ENCODE data around the gene C16orf82.
A peak's percentile ranks its signal among the peaks of the same experiment; 100 is the strongest.

The C16orf82 gene

GRCh38 chr16:27088216-27088615, 21.5 kb downstream of the C16orf82 start:
- no peak for DNase-seq (ENCODE audit: low read depth in 2 of 2)

GRCh38 chr16:27096375-27096774, 29.6 kb downstream of the C16orf82 start:
- no peak for DNase-seq (ENCODE audit: low read depth in 2 of 2)

- peak; percentile 44 to 47 for DNase-seq (ENCODE audit: low read depth in 2 of 2)
Observed at GRCh38 chr16:27097800-27098230, 31.1 kb downstream of the C16orf82 start.

GRCh38 chr16:27098366-27099049, 31.8 kb downstream of the C16orf82 start:
- no peak for DNase-seq (ENCODE audit: low read depth in 2 of 2)

GRCh38 chr16:27102701-27103575, 36.2 kb downstream of the C16orf82 start:
- DNase-seq (ENCODE audit: low read depth in 2 of 2), result no peak

GRCh38 chr16:27103954-27104353, 37.2 kb downstream of the C16orf82 start:
- no peak for DNase-seq (ENCODE audit: low read depth in 2 of 2)

- DNase-seq (ENCODE audit: low read depth in 2 of 2), result no peak
Observed at GRCh38 chr16:27106305-27106704, 39.6 kb downstream of the C16orf82 start.

GRCh38 chr16:27107185-27107592, 40.5 kb downstream of the C16orf82 start:
- no peak for DNase-seq (ENCODE audit: low read depth in 2 of 2)

- DNase-seq (ENCODE audit: low read depth in 2 of 2), result no peak
Observed at GRCh38 chr16:27108051-27108770, 41.5 kb downstream of the C16orf82 start.

GRCh38 chr16:27108826-27109665, 42.3 kb downstream of the C16orf82 start:
- no peak for DNase-seq (ENCODE audit: low read depth in 2 of 2)

GRCh38 chr16:27109666-27110523, 43.2 kb downstream of the C16orf82 start:
- peak; percentile 25 to 30 for DNase-seq (ENCODE audit: low read depth in 2 of 2)

- no peak for DNase-seq (ENCODE audit: low read depth in 2 of 2)
Observed at GRCh38 chr16:27110524-27110896, 43.8 kb downstream of the C16orf82 start.

GRCh38 chr16:27111486-27111885, 44.8 kb downstream of the C16orf82 start:
- DNase-seq (ENCODE audit: low read depth in 2 of 2), result no peak

GRCh38 chr16:27112093-27112811, 45.5 kb downstream of the C16orf82 start:
- DNase-seq (ENCODE audit: low read depth in 2 of 2), result no peak

GRCh38 chr16:27113341-27113841, 46.7 kb downstream of the C16orf82 start:
- DNase-seq (ENCODE audit: low read depth in 2 of 2), result no peak

- no peak for DNase-seq (ENCODE audit: low read depth in 2 of 2)
Observed at GRCh38 chr16:27114006-27114405, 47.3 kb downstream of the C16orf82 start.

GRCh38 chr16:27118526-27118925, 51.8 kb downstream of the C16orf82 start:
- DNase-seq (ENCODE audit: low read depth in 2 of 2), result no peak
